ENCODE results near the gene LINS1. TPM values are rescaled to one million over a fixed set of nuclear protein-coding genes. Genes with fewer than 3 reads are reported as not detected.

The LINS1 gene
- total RNA-seq, 1 donor from 2014 or later: 18.8 TPM

- no peak for TF ChIP-seq CTCF (IDR thresholded peaks at IDR 0.05)
- no peak overlapping the region for H3K27ac ChIP-seq
- intact Hi-C loops (cut with DNase I): no loop called here
- ATAC-seq (no peak), DNase-seq (no peak)
- no peak overlapping the region for H3K4me3 ChIP-seq
- H3K4me1 ChIP-seq: no peaks in the 10 kb centered on the region
- H3K27me3 ChIP-seq (ENCODE audit: low read depth): no peaks in the 10 kb centered on the region
- no peaks in the 10 kb centered on the region for H3K9me3 ChIP-seq
- H3K36me3 ChIP-seq: no peaks in the 10 kb centered on the region
Measured at GRCh38 chr15:100525436-100525835, 76.5 kb downstream of the LINS1 start.

- DNase-seq (no peak), ATAC-seq (no peak)
- H3K4me1 ChIP-seq: no peaks in the 10 kb centered on the region
- H3K27me3 ChIP-seq (ENCODE audit: low read depth): no peaks in the 10 kb centered on the region
- no peak overlapping the region for H3K27ac ChIP-seq
- H3K4me3 ChIP-seq: no peak overlapping the region
- no peak for TF ChIP-seq CTCF (IDR thresholded peaks at IDR 0.05)
- no peaks in the 10 kb centered on the region for H3K36me3 ChIP-seq
- no peaks in the 10 kb centered on the region for H3K9me3 ChIP-seq
- intact Hi-C loops (cut with DNase I): no loop called here
Measured at GRCh38 chr15:100524326-100524725, 77.7 kb downstream of the LINS1 start.

- Histone ChIP-seq H3K36me3 (no peaks in the 10 kb centered on the region), H3K4me1 (peaks cover 4% of the 10 kb centered on the region), H3K27ac (no peak overlapping the region), H3K27me3 (ENCODE audit: low read depth) (no peaks in the 10 kb centered on the region), H3K9me3 (no peaks in the 10 kb centered on the region), H3K4me3 (no peak overlapping the region)
- TF ChIP-seq CTCF (IDR thresholded peaks at IDR 0.05): no peak
- ATAC-seq: no peak
- intact Hi-C loops (cut with DNase I): no loop called here
- DNase-seq: no peak
Measured at GRCh38 chr15:100521907-100522306, 80.1 kb downstream of the LINS1 start.

- Histone ChIP-seq H3K27me3 (ENCODE audit: low read depth) (no peaks in the 10 kb centered on the region), H3K36me3 (no peaks in the 10 kb centered on the region), H3K9me3 (no peaks in the 10 kb centered on the region), H3K27ac (no peak overlapping the region), H3K4me3 (no peak overlapping the region), H3K4me1 (peaks cover 5% of the 10 kb centered on the region)
- peak; percentile 68 to 75 for ATAC-seq
- no peak for DNase-seq
- no peak for TF ChIP-seq CTCF (IDR thresholded peaks at IDR 0.05)
- intact Hi-C loops (cut with DNase I): no loop called here
Measured at GRCh38 chr15:100520132-100520921, 81.7 kb downstream of the LINS1 start.

- DNase-seq: no peak
- H3K9me3 ChIP-seq: no peaks in the 10 kb centered on the region
- TF ChIP-seq CTCF (IDR thresholded peaks at IDR 0.05): no peak
- intact Hi-C loops (cut with DNase I): no loop called here
- H3K27me3 ChIP-seq (ENCODE audit: low read depth): no peaks in the 10 kb centered on the region
- no peak for ATAC-seq
- H3K36me3 ChIP-seq: no peaks in the 10 kb centered on the region
- no peak overlapping the region for H3K4me3 ChIP-seq
- no peak overlapping the region for H3K27ac ChIP-seq
- peaks cover 5% of the 10 kb centered on the region for H3K4me1 ChIP-seq
Measured at GRCh38 chr15:100517846-100518245, 84.1 kb downstream of the LINS1 start.

Other genes with a start within 250 kb of the LINS1 start
- gene CERS3, start 73.2 kb downstream of the LINS1 start, total RNA-seq: not detected
- 14.3 TPM for gene ASB7, start 405 bp upstream of the LINS1 start, total RNA-seq

Data from lower lobe of right lung (tissue), 2 donors.